ENCODE data around the gene DUSP15. TPM values are rescaled to one million over a fixed set of nuclear protein-coding genes. Genes with fewer than 3 reads are reported as not detected.

The DUSP15 gene
- polyA plus RNA-seq, 2 of the 4 experiments (the other 2 are of a cell fraction) = 0.53 to 1.3 TPM

- TF ChIP-seq, protein P1, sequence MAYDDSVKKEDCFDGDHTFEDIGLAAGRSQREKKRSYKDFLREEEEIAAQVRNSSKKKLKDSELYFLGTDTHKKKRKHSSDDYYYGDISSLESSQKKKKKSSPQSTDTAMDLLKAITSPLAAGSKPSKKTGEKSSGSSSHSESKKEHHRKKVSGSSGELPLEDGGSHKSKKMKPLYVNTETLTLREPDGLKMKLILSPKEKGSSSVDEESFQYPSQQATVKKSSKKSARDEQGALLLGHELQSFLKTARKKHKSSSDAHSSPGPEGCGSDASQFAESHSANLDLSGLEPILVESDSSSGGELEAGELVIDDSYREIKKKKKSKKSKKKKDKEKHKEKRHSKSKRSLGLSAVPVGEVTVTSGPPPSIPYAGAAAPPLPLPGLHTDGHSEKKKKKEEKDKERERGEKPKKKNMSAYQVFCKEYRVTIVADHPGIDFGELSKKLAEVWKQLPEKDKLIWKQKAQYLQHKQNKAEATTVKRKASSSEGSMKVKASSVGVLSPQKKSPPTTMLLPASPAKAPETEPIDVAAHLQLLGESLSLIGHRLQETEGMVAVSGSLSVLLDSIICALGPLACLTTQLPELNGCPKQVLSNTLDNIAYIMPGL (CRISPR knock-in tag; IDR thresholded peaks at IDR 0.05; ENCODE audit: borderline replicate concordance) = no peak
- TF ChIP-seq RARB (CRISPR knock-in tag; IDR thresholded peaks at IDR 0.05) = no peak
- no peak for TF ChIP-seq PHF8 (IDR thresholded peaks at IDR 0.05; ENCODE audit: borderline replicate concordance, low read depth)
- TF ChIP-seq, protein P2, sequence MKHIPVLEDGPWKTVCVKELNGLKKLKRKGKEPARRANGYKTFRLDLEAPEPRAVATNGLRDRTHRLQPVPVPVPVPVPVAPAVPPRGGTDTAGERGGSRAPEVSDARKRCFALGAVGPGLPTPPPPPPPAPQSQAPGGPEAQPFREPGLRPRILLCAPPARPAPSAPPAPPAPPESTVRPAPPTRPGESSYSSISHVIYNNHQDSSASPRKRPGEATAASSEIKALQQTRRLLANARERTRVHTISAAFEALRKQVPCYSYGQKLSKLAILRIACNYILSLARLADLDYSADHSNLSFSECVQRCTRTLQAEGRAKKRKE (CRISPR knock-in tag; IDR thresholded peaks at IDR 0.05; ENCODE audit: low read depth) = no peak
Measured at GRCh38 chr20:31866221-31866620, 4.1 kb downstream of the DUSP15 start (continued).

DNA sequence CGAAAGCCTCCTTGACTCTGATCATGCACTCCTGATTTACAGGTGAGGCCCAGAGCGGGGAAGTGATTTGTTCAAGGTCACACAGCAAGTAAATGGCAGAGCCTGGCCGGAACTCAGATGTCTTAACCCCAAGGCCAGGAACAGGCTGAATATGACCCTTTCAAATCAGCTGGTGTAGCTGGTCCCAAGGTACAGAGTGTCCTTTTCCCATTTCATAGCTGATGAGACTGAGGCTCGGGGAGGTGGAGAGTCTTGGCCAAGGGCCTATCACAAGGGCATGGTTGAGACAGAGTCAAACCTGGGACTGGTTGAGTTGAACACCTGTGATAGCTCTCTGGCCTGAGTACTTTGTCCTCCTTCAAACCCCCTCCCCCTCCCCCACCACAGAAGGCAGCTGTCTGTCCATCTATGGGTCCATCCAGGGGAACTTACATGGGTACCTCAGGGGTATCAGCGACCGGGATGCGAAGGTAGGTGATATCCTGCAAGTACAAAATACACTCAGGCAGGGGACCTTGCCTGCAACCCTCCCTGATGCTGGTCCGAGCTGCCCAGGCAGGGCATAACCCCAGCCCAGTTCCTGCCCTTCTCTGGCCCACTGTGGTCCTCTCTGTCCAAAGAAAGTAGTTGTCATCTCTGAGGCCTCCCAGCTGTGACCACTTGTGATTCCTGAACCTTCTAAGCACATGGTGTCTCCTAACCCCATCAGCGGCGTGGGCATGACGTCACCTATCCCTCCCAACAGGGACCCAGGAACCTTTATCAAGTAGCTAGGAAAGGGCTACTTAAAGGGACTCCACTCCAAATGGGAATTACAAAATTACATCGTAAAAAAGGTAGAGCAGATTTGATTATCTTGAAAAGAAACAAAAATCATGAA is 5.6 kb downstream of the DUSP15 start:
- FAIRE-seq (no peak), ATAC-seq (no peak), DNase-seq (ENCODE audit: low read depth in 1 of 2, low spot score in 1 of 2) (no peak)
- ChIA-PET CTCF (interaction anchor here (0.8 to 5.7 kb wide), 5 partner anchors 12 to 167 kb away, joined by 3 to 64 read pairs (median 3); no protein-coding TSS in a partner anchor), POLR2A (no interaction called here)
- no peak overlapping the region for H3K4me2 ChIP-seq
- TF ChIP-seq KDM5A (IDR thresholded peaks at IDR 0.05) = no peak
- TF ChIP-seq, protein P3, sequence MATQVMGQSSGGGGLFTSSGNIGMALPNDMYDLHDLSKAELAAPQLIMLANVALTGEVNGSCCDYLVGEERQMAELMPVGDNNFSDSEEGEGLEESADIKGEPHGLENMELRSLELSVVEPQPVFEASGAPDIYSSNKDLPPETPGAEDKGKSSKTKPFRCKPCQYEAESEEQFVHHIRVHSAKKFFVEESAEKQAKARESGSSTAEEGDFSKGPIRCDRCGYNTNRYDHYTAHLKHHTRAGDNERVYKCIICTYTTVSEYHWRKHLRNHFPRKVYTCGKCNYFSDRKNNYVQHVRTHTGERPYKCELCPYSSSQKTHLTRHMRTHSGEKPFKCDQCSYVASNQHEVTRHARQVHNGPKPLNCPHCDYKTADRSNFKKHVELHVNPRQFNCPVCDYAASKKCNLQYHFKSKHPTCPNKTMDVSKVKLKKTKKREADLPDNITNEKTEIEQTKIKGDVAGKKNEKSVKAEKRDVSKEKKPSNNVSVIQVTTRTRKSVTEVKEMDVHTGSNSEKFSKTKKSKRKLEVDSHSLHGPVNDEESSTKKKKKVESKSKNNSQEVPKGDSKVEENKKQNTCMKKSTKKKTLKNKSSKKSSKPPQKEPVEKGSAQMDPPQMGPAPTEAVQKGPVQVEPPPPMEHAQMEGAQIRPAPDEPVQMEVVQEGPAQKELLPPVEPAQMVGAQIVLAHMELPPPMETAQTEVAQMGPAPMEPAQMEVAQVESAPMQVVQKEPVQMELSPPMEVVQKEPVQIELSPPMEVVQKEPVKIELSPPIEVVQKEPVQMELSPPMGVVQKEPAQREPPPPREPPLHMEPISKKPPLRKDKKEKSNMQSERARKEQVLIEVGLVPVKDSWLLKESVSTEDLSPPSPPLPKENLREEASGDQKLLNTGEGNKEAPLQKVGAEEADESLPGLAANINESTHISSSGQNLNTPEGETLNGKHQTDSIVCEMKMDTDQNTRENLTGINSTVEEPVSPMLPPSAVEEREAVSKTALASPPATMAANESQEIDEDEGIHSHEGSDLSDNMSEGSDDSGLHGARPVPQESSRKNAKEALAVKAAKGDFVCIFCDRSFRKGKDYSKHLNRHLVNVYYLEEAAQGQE (IDR thresholded peaks at IDR 0.05) = no peak
- TF ChIP-seq, protein P1 (CRISPR knock-in tag; IDR thresholded peaks at IDR 0.05; ENCODE audit: borderline replicate concordance) = no peak
- TF ChIP-seq JUNB (IDR thresholded peaks at IDR 0.05) = no peak
- no peak for TF ChIP-seq ZFP36 (IDR thresholded peaks at IDR 0.05; ENCODE audit: borderline replicate concordance, partially characterized antibody)
- TF ChIP-seq PHF8 (IDR thresholded peaks at IDR 0.05; ENCODE audit: borderline replicate concordance, low read depth) = no peak
- no peak for TF ChIP-seq ZC3H11A (IDR thresholded peaks at IDR 0.05)
- TF ChIP-seq NPAS2 (CRISPR knock-in tag; IDR thresholded peaks at IDR 0.05; ENCODE audit: borderline replicate concordance) = no peak
- no peak for TF ChIP-seq RNF2 (IDR thresholded peaks at IDR 0.05; ENCODE audit: borderline replicate concordance, low read depth)
- TF ChIP-seq, protein P4, sequence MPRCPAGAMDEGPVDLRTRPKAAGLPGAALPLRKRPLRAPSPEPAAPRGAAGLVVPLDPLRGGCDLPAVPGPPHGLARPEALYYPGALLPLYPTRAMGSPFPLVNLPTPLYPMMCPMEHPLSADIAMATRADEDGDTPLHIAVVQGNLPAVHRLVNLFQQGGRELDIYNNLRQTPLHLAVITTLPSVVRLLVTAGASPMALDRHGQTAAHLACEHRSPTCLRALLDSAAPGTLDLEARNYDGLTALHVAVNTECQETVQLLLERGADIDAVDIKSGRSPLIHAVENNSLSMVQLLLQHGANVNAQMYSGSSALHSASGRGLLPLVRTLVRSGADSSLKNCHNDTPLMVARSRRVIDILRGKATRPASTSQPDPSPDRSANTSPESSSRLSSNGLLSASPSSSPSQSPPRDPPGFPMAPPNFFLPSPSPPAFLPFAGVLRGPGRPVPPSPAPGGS (IDR thresholded peaks at IDR 0.05) = no peak
- TF ChIP-seq CHD4 (IDR thresholded peaks at IDR 0.05; ENCODE audit: borderline replicate concordance) = no peak
- no peak overlapping the region for H3K27ac ChIP-seq
- H3K9me3 ChIP-seq = no peaks in the 10 kb centered on the region
- WGBS (ENCODE audit: missing lambda C conversion rate) = 84% methylated on average over 12 of the region's 12 CpGs
- H3K4me3 ChIP-seq = no peak overlapping the region
- H3K4me1 ChIP-seq = peaks cover 19% of the 10 kb centered on the region
